CD4-positive, alpha-beta T cell treated with Interferon gamma for 1 hour (primary cell): ENCODE measurements around the gene PDE11A.
"Not testable (repeated sequence)": the region's sequence is repeated elsewhere in the genome, so short reads cannot be mapped to it uniquely, and the experiment has no call there.

Experiments used
- DNase-seq: peaks from one replicate; pipeline ENCODE4 v3.0.0-alpha.2; 2020

The PDE11A gene

DNA sequence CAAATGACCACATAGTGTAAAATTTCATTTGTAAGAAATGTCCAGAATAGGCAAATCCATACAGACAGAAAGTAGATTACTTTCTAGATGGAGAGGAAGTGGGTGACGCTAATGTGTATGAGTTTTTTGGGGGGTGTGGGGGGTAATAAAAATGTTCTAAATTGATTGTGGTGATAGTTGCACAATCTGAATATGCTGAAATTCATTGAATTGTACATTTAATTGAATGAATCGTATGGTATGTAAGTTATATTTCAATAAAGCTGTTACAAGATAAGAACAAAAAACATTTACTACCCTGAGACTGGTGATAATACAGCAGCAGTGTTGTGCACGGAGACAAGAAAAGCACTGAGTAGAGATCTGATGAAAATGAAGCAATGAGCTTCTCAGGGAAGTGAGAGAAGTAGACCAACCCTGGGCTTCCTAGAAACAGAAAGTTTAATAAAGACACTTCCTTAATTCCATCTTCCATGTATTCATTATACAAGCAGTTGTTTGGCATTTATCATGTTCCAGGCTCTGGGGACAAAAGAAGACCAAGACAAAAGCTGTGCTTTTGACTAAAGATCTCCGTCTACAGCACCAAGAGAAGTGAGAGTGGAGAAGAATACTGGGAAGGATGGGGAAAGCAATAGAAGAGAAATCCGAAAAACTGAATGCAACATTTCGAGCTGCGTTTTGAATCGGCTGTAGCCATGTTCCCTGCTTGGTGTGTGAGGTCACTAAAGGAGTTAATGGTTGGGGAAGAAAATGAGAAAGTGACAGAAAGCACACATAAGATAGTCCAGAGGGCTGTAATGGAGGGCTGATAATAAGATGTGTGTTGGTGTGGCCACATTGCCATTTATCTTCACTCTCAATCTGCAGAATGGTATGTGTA is 1.8 kb upstream of the PDE11A start:
- no peak for DNase-seq

DNA sequence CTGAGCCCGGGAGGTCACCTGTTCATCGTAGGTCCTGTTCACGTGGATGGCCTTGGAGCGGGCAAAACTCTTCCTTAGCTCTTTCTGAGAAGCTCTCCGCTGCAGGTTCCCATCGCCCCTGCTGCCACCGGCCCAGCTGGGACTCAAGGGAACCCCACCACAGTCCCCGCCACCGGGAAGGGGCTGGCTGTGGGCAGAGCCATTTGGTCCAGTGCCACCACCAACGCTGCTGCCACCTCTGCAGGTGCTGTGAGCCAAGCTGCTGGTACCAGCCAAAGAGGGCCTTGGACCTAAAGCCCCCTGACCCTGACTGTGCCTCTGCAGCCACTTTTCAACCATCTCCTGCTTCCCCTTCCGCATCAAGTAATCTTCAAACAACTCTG is 586 bp downstream of the PDE11A start:
- DNase-seq, result no peak

DNA sequence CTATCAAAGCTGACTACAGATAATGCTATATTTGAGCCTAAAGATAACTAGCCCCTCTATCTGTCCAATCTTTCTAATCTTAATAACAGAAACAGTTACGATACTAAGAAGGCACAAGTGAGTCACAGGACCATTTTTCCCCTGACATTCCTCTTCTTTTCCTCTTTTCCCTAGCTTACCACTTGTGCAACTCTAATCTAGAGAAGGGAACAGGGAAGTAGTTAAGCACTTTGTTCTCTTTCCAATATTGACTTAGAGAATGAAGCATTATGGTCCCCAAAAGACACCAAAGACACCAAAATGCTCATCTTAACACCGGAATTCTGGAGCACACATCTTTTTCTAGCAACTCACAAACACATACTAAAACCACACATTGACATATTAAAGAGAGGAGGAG is 1.8 kb downstream of the PDE11A start:
- DNase-seq, result no peak

DNA sequence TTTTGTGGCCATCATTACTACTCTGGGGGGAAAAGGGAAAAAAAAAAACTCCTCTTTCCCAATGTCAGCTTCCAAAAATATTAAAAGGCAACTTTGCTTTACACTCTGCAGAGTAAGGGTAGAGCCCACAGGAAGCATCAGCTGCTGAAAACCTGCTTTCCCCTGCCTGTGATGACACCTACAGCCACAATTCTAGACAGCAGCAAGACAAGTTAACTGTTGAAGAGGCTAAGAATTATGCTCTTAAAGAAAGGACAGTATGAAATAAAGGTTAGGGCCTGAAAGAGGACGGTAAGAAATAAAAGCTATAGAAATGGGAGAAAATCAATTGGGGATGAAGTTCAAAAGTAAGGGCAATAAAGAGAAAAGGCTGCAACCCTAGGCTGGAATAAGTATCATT is 3.0 kb downstream of the PDE11A start:
- DNase-seq, result no peak

DNA sequence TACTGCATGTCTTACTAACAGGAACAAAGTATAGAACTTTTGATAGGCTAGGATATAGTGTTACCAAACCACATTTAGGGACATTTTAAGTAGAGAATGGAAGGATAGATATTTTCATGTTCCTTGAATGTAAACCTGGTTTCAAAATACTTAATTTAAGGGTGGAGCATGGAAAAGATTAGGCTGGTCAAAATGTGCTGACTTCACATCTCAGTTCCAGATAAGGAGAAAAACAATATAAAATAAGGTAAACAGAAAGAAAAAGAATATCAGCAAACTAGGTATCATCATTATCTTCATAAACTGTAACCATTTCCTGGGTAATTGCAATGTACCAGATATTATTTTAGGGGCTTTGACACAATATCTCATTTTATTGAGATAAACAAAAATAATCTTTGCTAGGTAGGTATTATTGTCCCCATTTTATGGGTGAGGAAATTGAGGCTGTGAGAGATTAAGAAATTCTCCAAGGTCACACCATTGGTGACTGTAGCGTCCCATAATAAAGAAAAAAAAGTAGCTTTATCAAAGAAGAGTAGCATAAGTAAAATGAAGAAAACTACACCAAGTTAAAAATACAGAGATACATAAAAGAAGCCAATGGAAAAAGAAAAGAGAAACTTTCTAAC is 3.6 kb downstream of the PDE11A start:
- no peak for DNase-seq

DNA sequence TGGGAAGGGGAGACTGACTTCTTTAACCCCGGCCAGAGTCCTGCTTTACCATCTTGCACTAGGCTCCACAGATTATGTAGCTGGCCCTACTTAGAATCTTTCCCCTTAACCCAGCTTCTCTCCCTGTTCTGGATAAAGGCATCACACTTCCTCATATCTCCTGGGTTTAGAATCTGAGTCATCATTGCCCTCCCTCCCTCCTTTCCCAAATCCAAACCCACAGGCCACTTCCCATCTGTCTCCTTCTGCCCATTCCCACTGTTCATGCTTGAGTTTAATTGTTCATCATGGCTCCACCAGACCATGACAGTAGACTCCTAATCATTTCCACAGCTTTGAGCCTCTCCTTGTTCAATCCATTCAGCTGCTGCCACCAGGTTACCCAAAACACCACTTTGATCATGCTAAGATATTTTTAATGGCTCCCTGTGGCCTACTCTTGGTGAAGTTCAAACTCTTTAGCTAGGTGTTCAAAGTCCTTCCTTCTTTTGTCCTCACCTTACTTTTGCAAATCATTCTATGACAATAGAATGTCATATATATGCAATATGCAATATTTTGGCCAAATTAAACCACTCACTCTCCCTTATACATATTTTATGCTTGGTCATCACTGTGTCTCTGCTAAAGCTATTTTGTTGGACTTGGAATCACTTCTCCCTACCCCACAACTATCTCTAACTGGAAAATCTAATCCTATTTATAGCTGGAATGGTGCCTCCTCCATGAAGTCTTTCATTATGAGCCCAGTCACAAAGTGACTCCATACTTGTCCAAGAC is 5.5 kb downstream of the PDE11A start:
- DNase-seq, result no peak

DNA sequence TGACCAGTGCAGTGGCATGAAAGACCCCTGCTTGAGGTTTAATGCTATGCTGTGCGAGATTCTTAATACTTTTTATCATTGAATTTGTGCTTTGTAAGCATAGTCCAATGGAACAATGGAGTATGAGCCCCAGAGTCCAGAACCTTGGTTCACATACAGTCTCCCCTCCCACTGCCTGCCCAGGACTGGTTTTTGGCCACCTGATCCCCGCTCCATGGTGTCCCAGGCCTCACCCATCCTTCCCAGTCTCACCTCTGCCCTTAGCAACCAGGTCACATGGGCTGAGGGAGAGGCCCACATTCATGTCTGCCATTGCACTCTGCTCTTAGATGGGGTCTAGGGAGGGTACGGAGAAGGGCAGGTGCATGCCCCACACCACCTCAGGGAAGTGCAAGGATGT is 6.3 kb downstream of the PDE11A start:
- DNase-seq, result no peak

DNA sequence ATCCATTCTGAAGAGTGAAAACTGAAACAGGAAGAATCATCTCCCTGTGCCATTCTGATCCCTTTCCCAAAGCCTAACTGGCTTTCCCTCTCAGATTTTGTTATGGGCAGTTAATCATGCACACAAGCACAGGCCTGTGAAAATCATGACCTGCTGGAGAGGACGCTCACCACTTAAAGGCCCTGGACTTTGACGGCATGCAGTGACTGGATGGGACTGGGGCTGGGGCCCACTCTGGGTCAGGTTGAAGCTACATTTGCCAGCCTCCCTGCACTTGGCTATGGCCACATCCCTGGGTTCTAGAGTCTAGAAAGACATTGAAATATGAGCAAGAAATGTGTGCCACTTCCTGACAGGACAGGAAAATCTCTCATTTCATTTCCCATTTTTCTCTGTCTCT is 12.9 kb downstream of the PDE11A start:
- DNase-seq, result no peak

DNA sequence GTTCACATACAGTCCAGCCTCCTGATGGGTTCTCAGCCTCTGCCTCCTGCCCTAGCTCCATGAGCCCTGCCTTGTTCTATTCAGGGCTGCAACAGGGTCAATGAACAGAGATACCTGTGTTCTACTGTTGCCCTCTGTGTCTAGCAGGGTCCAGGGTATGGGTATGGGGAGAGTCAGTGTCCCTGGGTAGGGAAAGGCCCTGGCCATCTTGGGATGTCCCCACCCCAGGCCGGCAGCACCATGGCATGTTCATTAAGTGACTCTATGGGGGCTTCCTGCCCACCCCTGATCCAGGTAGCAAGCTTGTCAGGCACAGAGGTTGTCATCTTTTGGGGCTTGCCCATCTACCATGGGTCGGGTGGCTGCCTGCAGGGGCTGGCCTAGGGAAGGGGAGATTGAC is 13.5 kb downstream of the PDE11A start:
- no peak for DNase-seq

DNA sequence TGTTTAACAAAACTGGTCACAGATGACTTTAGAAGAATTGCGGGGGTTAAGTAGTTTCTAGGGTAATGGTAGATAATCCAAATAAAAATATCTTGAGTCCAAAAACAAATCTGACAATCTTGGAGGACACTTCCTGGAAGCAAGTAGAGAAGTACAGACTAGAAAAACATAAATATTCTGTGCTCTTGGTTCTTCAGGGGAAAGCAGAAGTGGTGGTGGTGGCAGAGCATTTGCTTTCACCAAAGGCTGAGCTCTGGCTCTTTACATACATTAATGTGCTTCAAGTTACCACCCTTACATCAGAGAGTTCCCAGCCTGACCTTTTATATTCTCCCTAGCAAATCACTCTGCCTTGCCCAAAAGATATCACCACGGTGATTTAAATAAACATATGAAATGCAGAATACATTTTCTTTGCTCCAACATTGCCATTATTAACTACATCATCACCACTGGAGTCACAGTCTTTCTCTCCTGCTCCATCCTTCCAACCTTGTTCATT is 15.3 kb downstream of the PDE11A start:
- no peak for DNase-seq

DNA sequence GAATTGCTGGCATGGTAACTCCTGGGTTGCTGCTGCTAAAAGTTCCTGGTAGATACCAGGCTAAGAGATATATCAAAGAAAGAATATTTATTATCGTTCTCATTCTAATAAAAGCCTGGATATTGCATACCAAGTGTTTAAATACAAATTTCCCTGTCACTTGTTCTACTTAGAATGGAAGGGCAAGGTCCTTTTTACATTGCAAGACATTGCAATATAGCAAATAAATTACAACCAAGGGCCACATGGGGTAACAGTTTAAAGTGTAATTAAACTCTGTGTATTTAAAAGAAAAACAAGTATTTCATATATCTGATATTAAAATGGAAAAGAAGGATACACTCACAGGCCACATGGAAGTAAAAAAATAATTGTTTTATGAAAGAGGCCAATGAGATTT is 16.2 kb downstream of the PDE11A start:
- no peak for DNase-seq

DNA sequence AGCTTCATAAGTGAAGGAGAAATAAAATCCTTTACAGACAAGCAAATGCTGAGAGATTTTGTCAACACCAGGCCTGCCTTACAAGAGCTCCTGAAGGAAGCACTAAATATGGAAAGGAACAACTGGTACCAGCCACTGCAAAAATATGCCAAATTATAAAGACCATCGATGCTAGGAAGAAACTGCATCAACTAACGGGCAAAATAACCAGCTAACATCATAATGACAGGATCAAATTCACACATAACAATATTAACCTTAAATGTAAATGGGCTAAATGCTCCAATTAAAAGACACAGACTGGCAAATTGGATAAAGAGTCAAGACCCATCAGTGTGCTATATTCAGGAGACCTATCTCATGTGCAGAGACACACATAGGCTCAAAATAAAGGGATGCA is 21.3 kb downstream of the PDE11A start:
- not testable (repeated sequence) for DNase-seq

DNA sequence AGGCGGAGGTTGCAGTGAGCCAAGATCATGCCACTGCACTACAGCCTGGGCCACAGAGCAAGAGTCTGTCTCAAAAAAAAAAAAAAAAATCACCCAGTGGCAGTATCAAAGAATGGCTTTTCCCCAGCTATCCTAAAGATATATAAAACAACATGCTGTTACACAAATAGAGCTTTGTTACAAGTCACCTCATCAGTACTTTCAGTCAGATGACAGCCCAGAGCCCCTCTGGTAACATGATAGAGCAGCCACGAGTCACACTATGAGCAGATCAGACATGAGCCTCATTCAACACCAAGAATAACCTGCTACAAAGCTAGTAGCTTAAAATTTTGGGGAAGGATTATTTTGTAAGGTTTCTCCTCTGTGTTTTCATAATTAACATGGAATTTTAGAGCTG is 25.2 kb downstream of the PDE11A start:
- no peak for DNase-seq

DNA sequence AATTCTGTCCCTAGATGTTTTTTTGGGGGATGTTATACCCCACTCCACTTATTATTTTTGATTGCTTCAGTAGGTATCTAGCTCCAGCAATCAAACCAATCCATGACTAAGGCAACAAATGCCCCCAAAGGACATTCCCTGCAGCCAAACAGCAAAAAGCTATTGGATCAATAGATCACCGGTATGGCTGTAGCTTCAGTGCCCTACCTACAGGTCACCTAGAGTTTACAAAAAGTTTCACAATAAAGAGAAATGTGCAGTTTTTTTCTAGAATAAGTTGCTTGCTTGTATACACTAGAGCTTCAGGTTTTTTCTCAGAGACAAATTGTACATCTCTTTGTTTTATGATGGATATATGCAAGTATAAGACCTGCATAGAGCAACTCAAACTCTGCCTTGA is 27.7 kb downstream of the PDE11A start:
- no peak for DNase-seq

DNA sequence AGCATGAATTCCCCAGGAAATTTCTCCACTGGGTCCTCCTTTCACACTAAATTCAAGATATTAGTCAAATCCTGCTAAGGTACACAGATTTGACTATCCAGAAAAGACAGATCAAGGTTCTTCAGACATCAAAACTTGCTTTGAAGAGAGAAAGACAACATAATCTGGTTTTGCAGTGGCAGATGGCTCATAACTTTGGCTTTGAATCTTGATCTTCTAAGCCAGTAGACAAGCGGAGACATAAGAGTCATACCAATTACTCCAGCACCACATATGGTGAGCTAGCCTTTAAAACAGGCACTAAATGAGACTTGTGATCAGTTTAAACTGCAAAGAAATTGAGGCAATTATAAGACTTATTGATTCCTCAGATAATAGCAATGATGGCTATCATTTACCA is 29.3 kb downstream of the PDE11A start:
- DNase-seq, result no peak

DNA sequence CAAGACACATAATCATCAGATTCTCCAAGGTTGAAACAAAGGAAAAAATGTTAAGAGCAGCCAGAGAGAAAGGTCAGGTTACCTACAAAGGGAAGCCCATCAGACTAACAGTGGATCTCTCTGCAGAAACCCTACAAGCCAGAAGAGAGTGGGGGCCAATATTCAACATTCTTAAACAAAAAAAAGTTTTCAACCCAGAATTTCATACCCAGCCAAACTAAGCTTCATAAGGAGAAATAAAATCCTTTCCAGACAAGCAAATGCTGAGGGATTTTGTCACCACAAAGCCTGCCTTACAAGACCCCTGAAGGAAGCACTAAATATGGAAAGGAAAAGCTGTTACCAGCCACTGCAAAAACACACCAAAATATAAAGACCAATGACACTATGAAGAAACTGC is 39.0 kb downstream of the PDE11A start:
- not testable (repeated sequence) for DNase-seq

DNA sequence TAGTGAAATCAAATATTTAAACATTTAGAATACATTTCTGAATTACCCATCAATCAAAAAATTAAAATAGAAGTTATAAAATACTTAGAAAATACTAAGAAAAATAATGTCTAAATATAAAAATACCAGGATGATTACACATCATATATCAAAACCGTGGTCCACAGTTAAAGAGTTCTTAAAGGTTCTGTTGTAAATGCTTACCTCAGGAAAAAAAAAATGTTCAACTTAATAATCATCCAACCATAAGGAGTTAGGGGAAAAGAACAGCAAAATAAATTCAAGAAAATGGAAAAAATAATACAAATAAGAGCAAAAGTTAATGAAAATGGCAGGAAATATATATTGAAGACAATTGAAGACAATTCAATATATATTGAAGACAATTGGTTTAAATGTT is 43.2 kb downstream of the PDE11A start:
- no peak for DNase-seq

DNA sequence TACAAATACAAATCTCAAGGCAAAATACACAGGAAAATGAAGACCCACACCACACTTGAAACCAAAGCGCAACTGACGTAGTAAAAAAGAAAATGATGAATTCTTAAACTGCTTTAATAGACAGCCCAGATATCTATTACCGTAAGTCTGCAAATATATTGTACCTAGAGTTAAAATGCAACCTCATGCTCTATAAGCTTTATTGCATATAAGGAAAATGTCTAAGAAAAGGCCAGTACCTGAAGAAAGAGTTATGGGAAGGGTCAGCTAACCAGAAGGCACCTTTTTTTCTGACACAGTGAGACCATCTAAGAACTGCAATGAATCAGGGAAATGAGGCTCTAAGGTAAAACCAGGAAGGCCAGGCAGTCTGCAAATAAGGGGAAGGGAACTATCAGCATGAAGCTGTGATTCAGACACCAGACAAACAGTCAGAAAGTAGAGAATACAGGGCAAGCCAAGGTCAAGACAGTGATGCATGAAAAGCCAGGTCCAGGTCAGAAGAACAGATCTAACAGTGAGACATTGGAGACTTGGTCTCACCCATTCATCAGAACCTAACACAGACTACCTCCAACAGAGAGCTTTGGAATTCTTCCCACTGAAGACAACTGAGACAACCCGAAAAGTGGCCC is 46.9 kb downstream of the PDE11A start:
- DNase-seq, result no peak

DNA sequence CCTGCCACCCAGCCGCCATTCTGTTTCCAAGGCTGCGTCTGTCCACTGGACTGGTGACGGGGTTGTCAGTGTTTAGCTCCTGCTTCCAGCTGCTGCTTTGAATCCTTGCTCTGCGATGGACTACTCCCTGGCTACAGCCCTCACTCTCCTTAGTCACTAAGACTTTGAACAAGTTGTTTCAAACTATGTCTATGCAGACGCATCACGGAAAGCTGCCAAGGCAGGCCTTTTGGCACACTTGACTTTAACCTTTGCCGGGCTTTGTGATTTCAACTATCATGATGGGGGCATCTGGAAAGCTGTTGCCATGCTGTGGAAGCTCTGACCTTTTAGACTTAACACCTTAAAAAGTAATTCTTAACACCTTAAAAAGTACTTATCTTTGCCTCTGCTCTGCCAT is 54.4 kb downstream of the PDE11A start:
- no peak for DNase-seq

DNA sequence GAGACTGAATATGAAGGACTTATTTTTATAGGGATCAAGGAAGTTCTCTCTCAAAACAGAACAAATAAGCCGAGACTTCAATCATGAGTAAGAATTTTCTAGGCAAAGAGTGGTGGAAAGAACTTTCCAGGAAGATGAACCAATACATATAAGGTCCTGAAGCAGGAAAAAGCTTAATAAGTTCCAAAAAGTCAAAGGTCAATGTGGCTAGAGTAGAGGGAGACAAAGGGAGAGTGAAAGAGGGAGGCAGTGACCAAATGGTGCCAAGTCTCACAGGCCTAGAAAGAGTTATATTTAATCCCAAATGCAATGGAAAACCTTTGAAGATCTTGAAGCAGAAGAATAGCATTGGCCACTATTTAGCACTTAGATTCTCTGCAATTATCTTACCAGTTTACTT is 56.0 kb downstream of the PDE11A start:
- no peak for DNase-seq

DNA sequence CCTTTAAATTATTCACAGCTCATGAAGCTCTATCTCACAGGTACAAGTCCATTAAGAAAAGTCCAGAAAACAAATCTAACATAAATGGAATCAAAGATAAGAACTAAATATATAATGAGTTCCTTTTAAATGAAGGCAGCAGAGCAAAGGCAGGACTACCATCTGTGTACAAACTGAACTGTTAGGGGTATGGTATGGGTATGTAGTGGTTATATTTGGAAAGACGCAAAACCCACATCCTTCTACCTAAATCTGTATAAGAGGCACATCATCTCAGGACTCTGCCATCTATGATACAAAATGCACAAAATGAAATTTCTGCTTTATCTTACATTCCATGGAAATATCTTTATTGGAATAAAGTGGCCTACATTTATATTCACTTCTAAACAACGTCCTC is 59.9 kb downstream of the PDE11A start:
- DNase-seq, result no peak

DNA sequence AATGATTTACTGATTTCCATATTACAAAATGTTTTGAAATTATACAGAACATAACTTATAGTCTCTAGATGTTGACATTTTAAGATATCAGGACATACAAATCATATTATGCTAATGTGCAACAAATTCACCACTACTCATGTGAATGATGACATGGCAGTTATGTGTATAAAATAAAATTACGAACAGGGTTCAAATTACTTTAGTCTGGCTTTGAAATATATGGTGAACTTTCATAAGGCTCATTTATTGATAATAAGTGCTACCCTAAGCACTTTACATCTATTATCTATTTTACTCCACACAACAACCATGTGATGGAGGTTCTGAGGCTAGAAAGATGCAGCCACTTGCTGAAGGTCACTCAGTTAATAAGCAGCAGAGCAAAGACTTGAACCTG is 62.8 kb downstream of the PDE11A start:
- no peak for DNase-seq

DNA sequence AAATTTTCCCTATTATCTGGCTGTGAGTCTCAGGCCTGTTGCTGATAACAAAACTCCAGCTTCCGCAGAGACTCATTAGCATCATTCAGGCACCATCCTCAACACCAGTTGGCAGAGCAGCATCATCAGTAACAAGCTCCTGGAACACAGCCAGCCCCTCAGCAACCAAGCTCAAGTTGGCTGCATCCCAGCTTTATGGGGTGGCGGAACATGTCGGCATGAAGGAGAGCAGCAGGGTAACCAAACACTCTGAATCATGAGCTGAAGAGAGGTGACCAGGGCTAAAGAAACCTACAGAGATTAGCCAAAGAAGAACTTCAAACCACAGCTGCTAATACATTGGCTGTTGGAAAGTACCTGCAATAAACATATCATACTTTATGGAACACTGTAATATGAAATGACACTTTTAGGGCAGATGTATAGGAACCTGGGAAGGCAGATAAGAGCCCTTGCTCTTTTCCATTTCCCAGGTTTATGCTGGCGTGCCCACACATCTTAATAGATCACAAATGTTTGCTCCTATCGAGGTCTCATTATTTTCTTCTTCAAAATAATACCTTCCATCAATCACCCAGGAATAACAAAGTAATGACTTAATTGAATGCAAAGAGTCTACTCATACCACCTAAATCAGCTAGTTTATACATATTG is 63.8 kb downstream of the PDE11A start:
- DNase-seq, result no peak
